ENCODE results near the gene AKIRIN1.
"Not testable (repeated sequence)": the region's sequence is repeated elsewhere in the genome, so short reads cannot be mapped to it uniquely, and the experiment has no call there.

The AKIRIN1 gene

GRCh38 chr1:39017266-39017665, 26.2 kb downstream of the AKIRIN1 start (continued):
- no peak for TF ChIP-seq CSRNP3 (CRISPR knock-in tag; IDR thresholded peaks at IDR 0.05)

DNA sequence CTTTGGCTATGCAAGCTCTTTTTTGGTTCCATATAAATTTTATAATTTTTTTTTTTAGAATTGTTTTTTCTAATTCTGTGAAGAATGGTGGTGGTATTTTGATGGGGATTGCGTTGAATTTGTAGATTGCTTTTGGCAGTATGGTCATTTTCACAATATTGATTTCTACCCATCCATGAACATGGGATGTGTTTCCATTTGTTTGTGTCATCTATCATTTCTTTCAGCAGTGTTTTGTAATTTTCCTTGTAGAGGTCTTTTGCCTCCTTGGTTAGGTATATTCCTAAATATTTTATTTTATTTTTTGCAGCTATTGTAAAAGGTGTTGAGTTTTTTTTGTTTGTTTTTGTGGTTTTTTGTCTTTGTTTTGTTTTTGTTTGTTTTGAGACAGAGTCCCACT, 29.4 kb downstream of the AKIRIN1 start:
- ATAC-seq, result not testable (repeated sequence)

GRCh38 chr1:39021426-39021825, 30.4 kb downstream of the AKIRIN1 start:
- TF ChIP-seq ARNTL (CRISPR knock-in tag; IDR thresholded peaks at IDR 0.05; ENCODE audit: borderline replicate concordance, low read depth) (no peak), PPARA (CRISPR knock-in tag; IDR thresholded peaks at IDR 0.05; ENCODE audit: borderline replicate concordance) (no peak), CSDC2 (CRISPR knock-in tag; IDR thresholded peaks at IDR 0.05) (no peak), RARB (CRISPR knock-in tag; IDR thresholded peaks at IDR 0.05) (no peak), GLIS3 (CRISPR knock-in tag; IDR thresholded peaks at IDR 0.05) (no peak), ISL1 (CRISPR knock-in tag; IDR thresholded peaks at IDR 0.05) (no peak), CREB5 (CRISPR knock-in tag; IDR thresholded peaks at IDR 0.05; ENCODE audit: low read depth) (no peak), ZNF8 (CRISPR knock-in tag; IDR thresholded peaks at IDR 0.05) (no peak), BACH2 (CRISPR knock-in tag; IDR thresholded peaks at IDR 0.05; ENCODE audit: borderline replicate concordance) (no peak), ZFP3 (CRISPR knock-in tag; IDR thresholded peaks at IDR 0.05) (no peak), ZFP30 (CRISPR knock-in tag; IDR thresholded peaks at IDR 0.05) (no peak), TOX (CRISPR knock-in tag; IDR thresholded peaks at IDR 0.05; ENCODE audit: borderline replicate concordance) (no peak)
- TF ChIP-seq, protein P1, sequence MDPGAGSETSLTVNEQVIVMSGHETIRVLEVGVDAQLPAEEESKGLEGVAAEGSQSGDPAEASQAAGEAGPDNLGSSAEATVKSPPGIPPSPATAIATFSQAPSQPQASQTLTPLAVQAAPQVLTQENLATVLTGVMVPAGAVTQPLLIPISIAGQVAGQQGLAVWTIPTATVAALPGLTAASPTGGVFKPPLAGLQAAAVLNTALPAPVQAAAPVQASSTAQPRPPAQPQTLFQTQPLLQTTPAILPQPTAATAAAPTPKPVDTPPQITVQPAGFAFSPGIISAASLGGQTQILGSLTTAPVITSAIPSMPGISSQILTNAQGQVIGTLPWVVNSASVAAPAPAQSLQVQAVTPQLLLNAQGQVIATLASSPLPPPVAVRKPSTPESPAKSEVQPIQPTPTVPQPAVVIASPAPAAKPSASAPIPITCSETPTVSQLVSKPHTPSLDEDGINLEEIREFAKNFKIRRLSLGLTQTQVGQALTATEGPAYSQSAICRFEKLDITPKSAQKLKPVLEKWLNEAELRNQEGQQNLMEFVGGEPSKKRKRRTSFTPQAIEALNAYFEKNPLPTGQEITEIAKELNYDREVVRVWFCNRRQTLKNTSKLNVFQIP (CRISPR knock-in tag; IDR thresholded peaks at IDR 0.05; ENCODE audit: borderline replicate concordance, low read depth), result no peak
- no peak for ATAC-seq

DNA sequence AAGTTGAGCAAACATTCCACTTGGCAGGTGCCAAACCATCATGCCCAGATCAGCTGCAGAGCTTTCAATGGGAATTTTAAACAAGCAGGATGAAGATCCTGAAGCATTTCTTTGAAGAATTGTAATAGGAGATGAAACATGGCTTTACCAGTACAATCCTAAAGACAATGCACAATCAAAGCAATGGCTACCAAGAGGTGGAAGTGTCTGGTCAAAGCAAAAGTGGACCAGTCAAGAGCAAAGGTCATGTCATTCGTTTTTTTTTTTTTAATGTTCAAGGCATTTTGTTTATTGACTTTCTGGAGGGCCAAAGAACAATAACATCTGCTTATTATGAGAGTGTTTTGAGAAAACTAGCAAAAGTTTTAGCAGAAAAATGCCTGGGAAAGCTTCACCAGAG, 32.1 kb downstream of the AKIRIN1 start:
- no peak for ATAC-seq
- no peak for TF ChIP-seq TCF4 (CRISPR knock-in tag; IDR thresholded peaks at IDR 0.05; ENCODE audit: borderline replicate concordance)
- TF ChIP-seq, protein P2, sequence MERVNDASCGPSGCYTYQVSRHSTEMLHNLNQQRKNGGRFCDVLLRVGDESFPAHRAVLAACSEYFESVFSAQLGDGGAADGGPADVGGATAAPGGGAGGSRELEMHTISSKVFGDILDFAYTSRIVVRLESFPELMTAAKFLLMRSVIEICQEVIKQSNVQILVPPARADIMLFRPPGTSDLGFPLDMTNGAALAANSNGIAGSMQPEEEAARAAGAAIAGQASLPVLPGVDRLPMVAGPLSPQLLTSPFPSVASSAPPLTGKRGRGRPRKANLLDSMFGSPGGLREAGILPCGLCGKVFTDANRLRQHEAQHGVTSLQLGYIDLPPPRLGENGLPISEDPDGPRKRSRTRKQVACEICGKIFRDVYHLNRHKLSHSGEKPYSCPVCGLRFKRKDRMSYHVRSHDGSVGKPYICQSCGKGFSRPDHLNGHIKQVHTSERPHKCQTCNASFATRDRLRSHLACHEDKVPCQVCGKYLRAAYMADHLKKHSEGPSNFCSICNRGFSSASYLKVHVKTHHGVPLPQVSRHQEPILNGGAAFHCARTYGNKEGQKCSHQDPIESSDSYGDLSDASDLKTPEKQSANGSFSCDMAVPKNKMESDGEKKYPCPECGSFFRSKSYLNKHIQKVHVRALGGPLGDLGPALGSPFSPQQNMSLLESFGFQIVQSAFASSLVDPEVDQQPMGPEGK (CRISPR knock-in tag; IDR thresholded peaks at IDR 0.05; ENCODE audit: borderline replicate concordance), result no peak
- TF ChIP-seq, protein P1 (CRISPR knock-in tag; IDR thresholded peaks at IDR 0.05; ENCODE audit: borderline replicate concordance, low read depth), result no peak
- no peak for TF ChIP-seq GLIS3 (CRISPR knock-in tag; IDR thresholded peaks at IDR 0.05)
- TF ChIP-seq RARB (CRISPR knock-in tag; IDR thresholded peaks at IDR 0.05), result no peak
- no peak for TF ChIP-seq ZNF70 (CRISPR knock-in tag; IDR thresholded peaks at IDR 0.05)
- no peak for TF ChIP-seq CREB5 (CRISPR knock-in tag; IDR thresholded peaks at IDR 0.05; ENCODE audit: low read depth)
- TF ChIP-seq ZFP3 (CRISPR knock-in tag; IDR thresholded peaks at IDR 0.05), result no peak
- no peak for TF ChIP-seq CSDC2 (CRISPR knock-in tag; IDR thresholded peaks at IDR 0.05)
- TF ChIP-seq ARNTL (CRISPR knock-in tag; IDR thresholded peaks at IDR 0.05; ENCODE audit: borderline replicate concordance, low read depth), result no peak
- no peak for TF ChIP-seq ISL1 (CRISPR knock-in tag; IDR thresholded peaks at IDR 0.05)
- TF ChIP-seq TOX (CRISPR knock-in tag; IDR thresholded peaks at IDR 0.05; ENCODE audit: borderline replicate concordance), result no peak
- TF ChIP-seq, protein P3, sequence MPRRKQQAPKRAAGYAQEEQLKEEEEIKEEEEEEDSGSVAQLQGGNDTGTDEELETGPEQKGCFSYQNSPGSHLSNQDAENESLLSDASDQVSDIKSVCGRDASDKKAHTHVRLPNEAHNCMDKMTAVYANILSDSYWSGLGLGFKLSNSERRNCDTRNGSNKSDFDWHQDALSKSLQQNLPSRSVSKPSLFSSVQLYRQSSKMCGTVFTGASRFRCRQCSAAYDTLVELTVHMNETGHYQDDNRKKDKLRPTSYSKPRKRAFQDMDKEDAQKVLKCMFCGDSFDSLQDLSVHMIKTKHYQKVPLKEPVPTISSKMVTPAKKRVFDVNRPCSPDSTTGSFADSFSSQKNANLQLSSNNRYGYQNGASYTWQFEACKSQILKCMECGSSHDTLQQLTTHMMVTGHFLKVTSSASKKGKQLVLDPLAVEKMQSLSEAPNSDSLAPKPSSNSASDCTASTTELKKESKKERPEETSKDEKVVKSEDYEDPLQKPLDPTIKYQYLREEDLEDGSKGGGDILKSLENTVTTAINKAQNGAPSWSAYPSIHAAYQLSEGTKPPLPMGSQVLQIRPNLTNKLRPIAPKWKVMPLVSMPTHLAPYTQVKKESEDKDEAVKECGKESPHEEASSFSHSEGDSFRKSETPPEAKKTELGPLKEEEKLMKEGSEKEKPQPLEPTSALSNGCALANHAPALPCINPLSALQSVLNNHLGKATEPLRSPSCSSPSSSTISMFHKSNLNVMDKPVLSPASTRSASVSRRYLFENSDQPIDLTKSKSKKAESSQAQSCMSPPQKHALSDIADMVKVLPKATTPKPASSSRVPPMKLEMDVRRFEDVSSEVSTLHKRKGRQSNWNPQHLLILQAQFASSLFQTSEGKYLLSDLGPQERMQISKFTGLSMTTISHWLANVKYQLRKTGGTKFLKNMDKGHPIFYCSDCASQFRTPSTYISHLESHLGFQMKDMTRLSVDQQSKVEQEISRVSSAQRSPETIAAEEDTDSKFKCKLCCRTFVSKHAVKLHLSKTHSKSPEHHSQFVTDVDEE (CRISPR knock-in tag; IDR thresholded peaks at IDR 0.05), result no peak
- TF ChIP-seq PPARA (CRISPR knock-in tag; IDR thresholded peaks at IDR 0.05; ENCODE audit: borderline replicate concordance), result no peak
- no peak for TF ChIP-seq BACH2 (CRISPR knock-in tag; IDR thresholded peaks at IDR 0.05; ENCODE audit: borderline replicate concordance)
- no peak for TF ChIP-seq SNAI2 (CRISPR knock-in tag; IDR thresholded peaks at IDR 0.05)
- TF ChIP-seq ESRRG (CRISPR knock-in tag; IDR thresholded peaks at IDR 0.05), result no peak
- no peak for TF ChIP-seq ZFP30 (CRISPR knock-in tag; IDR thresholded peaks at IDR 0.05)
- TF ChIP-seq OSR1 (CRISPR knock-in tag; IDR thresholded peaks at IDR 0.05), result no peak
- no peak for TF ChIP-seq ZNF8 (CRISPR knock-in tag; IDR thresholded peaks at IDR 0.05)

Data from SK-N-SH treated with all-trans-retinoic acid at 6 μM for 48 hours (cell line).